ENCODE measurements around the gene DCAKD.

- TF ChIP-seq, protein P1, sequence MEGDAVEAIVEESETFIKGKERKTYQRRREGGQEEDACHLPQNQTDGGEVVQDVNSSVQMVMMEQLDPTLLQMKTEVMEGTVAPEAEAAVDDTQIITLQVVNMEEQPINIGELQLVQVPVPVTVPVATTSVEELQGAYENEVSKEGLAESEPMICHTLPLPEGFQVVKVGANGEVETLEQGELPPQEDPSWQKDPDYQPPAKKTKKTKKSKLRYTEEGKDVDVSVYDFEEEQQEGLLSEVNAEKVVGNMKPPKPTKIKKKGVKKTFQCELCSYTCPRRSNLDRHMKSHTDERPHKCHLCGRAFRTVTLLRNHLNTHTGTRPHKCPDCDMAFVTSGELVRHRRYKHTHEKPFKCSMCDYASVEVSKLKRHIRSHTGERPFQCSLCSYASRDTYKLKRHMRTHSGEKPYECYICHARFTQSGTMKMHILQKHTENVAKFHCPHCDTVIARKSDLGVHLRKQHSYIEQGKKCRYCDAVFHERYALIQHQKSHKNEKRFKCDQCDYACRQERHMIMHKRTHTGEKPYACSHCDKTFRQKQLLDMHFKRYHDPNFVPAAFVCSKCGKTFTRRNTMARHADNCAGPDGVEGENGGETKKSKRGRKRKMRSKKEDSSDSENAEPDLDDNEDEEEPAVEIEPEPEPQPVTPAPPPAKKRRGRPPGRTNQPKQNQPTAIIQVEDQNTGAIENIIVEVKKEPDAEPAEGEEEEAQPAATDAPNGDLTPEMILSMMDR (IDR thresholded peaks at IDR 0.05; ENCODE audit: low read depth, low read length): no peak
- no peak for TF ChIP-seq MAX (IDR thresholded peaks at IDR 0.05; ENCODE audit: low read depth, low read length)
- TF ChIP-seq POLR2A (IDR thresholded peaks at IDR 0.05; ENCODE audit: extremely low read depth, insufficient read length): no peak
Measured at GRCh38 chr17:45081047-45081703, 29.7 kb upstream of the DCAKD start.

All from NB4 (cell line).